ENCODE results near the gene UBR4. TPM values are rescaled to one million over a fixed set of nuclear protein-coding genes. Genes with fewer than 3 reads are reported as not detected.

The UBR4 gene
- total and polyA plus RNA-seq, 2 of the 8 experiments (the other 6 are each of a cell fraction or from before 2014, with no cell fraction given), result 139 to 152 TPM

DNA sequence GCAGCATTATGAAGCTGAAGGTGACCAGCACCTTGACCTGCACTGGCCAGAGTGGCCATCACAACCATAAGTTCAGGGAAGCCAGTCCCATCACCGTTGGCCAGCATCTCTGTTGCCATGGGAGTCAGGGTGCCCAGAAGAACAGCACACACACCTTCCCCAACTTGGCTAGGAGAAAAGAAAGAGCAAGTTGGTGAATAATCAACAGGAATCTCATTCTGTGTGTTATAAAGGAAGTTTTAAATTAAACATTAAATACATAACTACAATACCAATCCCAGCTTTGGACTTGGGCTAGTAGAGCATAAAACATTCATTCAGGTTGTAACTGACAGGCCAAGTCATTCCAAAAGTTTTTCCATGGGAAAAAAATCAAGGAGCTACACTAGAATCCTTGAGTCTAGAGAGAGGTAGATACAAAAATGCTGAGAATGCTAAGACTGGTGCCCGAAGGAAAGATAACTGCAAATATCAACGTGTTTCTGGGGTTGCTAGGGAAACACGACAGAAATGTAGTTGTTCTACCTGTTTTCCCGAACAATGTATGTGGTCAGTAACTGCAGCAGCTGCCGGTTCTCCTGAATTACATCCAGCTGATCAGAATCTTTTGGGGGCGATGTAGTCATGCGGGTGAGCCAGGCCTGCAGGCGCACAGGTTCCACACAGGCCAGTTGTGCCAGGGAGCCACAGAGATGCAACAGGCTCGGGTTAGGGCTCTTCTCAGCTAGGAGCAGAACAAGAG is 45.6 kb downstream of the UBR4 start (continued):
- TF ChIP-seq, protein P1, sequence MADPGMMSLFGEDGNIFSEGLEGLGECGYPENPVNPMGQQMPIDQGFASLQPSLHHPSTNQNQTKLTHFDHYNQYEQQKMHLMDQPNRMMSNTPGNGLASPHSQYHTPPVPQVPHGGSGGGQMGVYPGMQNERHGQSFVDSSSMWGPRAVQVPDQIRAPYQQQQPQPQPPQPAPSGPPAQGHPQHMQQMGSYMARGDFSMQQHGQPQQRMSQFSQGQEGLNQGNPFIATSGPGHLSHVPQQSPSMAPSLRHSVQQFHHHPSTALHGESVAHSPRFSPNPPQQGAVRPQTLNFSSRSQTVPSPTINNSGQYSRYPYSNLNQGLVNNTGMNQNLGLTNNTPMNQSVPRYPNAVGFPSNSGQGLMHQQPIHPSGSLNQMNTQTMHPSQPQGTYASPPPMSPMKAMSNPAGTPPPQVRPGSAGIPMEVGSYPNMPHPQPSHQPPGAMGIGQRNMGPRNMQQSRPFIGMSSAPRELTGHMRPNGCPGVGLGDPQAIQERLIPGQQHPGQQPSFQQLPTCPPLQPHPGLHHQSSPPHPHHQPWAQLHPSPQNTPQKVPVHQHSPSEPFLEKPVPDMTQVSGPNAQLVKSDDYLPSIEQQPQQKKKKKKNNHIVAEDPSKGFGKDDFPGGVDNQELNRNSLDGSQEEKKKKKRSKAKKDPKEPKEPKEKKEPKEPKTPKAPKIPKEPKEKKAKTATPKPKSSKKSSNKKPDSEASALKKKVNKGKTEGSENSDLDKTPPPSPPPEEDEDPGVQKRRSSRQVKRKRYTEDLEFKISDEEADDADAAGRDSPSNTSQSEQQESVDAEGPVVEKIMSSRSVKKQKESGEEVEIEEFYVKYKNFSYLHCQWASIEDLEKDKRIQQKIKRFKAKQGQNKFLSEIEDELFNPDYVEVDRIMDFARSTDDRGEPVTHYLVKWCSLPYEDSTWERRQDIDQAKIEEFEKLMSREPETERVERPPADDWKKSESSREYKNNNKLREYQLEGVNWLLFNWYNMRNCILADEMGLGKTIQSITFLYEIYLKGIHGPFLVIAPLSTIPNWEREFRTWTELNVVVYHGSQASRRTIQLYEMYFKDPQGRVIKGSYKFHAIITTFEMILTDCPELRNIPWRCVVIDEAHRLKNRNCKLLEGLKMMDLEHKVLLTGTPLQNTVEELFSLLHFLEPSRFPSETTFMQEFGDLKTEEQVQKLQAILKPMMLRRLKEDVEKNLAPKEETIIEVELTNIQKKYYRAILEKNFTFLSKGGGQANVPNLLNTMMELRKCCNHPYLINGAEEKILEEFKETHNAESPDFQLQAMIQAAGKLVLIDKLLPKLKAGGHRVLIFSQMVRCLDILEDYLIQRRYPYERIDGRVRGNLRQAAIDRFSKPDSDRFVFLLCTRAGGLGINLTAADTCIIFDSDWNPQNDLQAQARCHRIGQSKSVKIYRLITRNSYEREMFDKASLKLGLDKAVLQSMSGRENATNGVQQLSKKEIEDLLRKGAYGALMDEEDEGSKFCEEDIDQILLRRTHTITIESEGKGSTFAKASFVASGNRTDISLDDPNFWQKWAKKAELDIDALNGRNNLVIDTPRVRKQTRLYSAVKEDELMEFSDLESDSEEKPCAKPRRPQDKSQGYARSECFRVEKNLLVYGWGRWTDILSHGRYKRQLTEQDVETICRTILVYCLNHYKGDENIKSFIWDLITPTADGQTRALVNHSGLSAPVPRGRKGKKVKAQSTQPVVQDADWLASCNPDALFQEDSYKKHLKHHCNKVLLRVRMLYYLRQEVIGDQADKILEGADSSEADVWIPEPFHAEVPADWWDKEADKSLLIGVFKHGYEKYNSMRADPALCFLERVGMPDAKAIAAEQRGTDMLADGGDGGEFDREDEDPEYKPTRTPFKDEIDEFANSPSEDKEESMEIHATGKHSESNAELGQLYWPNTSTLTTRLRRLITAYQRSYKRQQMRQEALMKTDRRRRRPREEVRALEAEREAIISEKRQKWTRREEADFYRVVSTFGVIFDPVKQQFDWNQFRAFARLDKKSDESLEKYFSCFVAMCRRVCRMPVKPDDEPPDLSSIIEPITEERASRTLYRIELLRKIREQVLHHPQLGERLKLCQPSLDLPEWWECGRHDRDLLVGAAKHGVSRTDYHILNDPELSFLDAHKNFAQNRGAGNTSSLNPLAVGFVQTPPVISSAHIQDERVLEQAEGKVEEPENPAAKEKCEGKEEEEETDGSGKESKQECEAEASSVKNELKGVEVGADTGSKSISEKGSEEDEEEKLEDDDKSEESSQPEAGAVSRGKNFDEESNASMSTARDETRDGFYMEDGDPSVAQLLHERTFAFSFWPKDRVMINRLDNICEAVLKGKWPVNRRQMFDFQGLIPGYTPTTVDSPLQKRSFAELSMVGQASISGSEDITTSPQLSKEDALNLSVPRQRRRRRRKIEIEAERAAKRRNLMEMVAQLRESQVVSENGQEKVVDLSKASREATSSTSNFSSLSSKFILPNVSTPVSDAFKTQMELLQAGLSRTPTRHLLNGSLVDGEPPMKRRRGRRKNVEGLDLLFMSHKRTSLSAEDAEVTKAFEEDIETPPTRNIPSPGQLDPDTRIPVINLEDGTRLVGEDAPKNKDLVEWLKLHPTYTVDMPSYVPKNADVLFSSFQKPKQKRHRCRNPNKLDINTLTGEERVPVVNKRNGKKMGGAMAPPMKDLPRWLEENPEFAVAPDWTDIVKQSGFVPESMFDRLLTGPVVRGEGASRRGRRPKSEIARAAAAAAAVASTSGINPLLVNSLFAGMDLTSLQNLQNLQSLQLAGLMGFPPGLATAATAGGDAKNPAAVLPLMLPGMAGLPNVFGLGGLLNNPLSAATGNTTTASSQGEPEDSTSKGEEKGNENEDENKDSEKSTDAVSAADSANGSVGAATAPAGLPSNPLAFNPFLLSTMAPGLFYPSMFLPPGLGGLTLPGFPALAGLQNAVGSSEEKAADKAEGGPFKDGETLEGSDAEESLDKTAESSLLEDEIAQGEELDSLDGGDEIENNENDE (IDR thresholded peaks at IDR 0.05; ENCODE audit: insufficient replicate concordance, low read length), result no peak
- TF ChIP-seq BACH1 (IDR thresholded peaks at IDR 0.05; ENCODE audit: low read length), result no peak
